ENCODE results near the gene EPHB2. TPM values are rescaled to one million over a fixed set of nuclear protein-coding genes. Genes with fewer than 3 reads are reported as not detected.

Gene EPHB2
- total and polyA plus RNA-seq, 2 experiments from 2014 or later = 1.0 to 5.1 TPM

GRCh38 chr1:22787636-22788035 lies 77.0 kb downstream of the EPHB2 start:
- Histone ChIP-seq H3K4me1 (ENCODE audit: insufficient read depth) (0 out of 2 replicates have a peak, but pooled peaks cover 6% of the 10 kb centered on the region), H2AFZ (no peak overlapping the region), H4K20me1 (ENCODE audit: insufficient read depth) (no peaks in the 10 kb centered on the region), H3F3A (ENCODE audit: insufficient read depth) (no peaks in the 10 kb centered on the region), H3K27ac (no peak overlapping the region), H3K4me3 (no peak overlapping the region), H3K9ac (no peak overlapping the region), H3K9me3 (ENCODE audit: low read depth) (no peaks in the 10 kb centered on the region), H3K36me3 (ENCODE audit: low read depth) (no peaks in the 10 kb centered on the region), H3K9me2 (ENCODE audit: insufficient read depth) (no peaks in the 10 kb centered on the region), H3K79me2 (ENCODE audit: insufficient read depth) (no peaks in the 10 kb centered on the region), H3K4me2 (ENCODE audit: unreplicated experiment) (no peak overlapping the region), H3K27me3 (replicated peaks; ENCODE audit: insufficient read depth) (no peaks in the 10 kb centered on the region)
- DNase-seq = no peak
- TF ChIP-seq EZH2 (IDR thresholded peaks at IDR 0.05; ENCODE audit: insufficient read depth, poor library complexity, severe bottlenecking) (no peak), EZH2phosphoT487 (IDR thresholded peaks at IDR 0.05; ENCODE audit: insufficient read depth, low read depth) (no peak)
- in situ Hi-C loops (cut with MboI) = no loop called here
- WGBS, 2 experiments (ENCODE audit: low coverage in 1 of 2, low lambda C conversion rate in 2 of 2, missing lambda C conversion rate in 2 of 2) = 73 to 86% methylated on average over 2 of the region's 2 CpGs

DNA sequence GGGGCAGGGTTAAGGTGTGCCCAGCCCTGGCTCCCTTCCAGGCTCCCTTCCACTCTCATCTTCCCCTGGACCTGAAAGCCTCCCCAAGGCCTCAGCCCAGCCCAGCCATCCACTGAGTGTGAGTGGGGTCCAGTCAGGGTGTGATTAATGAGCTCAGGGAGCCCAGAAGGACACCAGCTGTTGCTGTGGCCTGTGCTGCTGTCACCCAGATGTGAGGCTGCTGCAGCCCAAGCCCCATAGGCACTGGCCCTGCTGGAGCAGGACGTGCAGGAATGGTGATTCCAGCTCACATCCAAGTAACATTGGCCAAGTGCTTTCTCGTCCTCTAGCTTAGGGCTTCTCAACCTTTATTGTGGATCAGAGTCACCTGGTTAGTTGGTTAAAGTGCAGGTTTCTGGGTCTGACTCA lies 77.6 kb downstream of the EPHB2 start:
- Histone ChIP-seq H3K9ac (no peak overlapping the region), H3K27ac (no peak overlapping the region), H3F3A (ENCODE audit: insufficient read depth) (no peaks in the 10 kb centered on the region), H3K4me3 (no peak overlapping the region), H3K36me3 (ENCODE audit: low read depth) (no peaks in the 10 kb centered on the region), H3K4me2 (ENCODE audit: unreplicated experiment) (no peak overlapping the region), H3K27me3 (replicated peaks; ENCODE audit: insufficient read depth) (no peaks in the 10 kb centered on the region), H3K9me2 (ENCODE audit: insufficient read depth) (no peaks in the 10 kb centered on the region), H3K9me3 (ENCODE audit: low read depth) (no peaks in the 10 kb centered on the region), H4K20me1 (ENCODE audit: insufficient read depth) (no peaks in the 10 kb centered on the region), H2AFZ (no peak overlapping the region), H3K79me2 (ENCODE audit: insufficient read depth) (no peaks in the 10 kb centered on the region), H3K4me1 (ENCODE audit: insufficient read depth) (0 out of 2 replicates have a peak, but pooled peaks cover 6% of the 10 kb centered on the region)
- no peak for DNase-seq
- WGBS, 2 experiments (ENCODE audit: low coverage in 1 of 2, low lambda C conversion rate in 2 of 2, missing lambda C conversion rate in 2 of 2) = 76 to 78% methylated on average over 2 of the region's 2 CpGs
- in situ Hi-C loops (cut with MboI) = no loop called here
- no peak for TF ChIP-seq EZH2 (IDR thresholded peaks at IDR 0.05; ENCODE audit: insufficient read depth, poor library complexity, severe bottlenecking)

DNA sequence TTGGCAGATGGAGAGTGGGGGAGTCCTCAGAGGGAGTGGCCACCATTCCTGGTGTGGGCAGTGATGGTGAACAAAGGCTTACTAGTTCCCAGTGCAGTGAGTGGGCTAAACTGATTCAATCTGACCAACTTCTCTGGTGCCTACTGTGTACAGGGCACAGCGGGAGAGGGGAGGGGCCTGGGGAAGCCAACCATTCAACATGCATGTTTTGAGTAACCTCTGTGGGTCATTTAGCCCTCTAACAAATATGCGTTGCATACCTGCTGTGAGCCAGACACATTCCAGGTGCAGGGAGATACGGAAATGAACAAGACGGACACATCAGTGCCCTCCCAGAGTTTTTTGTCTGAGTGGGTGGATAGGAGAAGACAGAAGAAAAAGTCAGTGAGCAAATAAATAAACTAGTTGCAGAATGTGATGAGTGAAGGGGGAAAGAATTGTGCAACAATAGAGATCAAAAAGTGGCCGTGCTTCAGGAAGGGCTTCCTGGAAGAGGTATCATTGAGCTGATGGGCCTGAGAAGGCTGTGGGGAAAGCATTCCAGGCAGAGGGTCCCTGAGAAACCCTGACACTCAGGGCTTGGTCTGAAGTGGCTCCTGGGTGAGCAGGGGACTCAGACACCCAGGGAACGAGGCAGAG lies 78.8 kb downstream of the EPHB2 start:
- 0 out of 2 replicates have a peak, but pooled peaks cover 6% of the 10 kb centered on the region for H3K4me1 ChIP-seq (ENCODE audit: insufficient read depth)
- no peaks in the 10 kb centered on the region for H3K9me3 ChIP-seq (ENCODE audit: low read depth)
- no peak overlapping the region for H3K4me3 ChIP-seq
- in situ Hi-C loops (cut with MboI) = no loop called here
- 72 to 79% methylated on average over 6 of the region's 6 CpGs for WGBS, 2 experiments (ENCODE audit: low coverage in 1 of 2, low lambda C conversion rate in 2 of 2, missing lambda C conversion rate in 2 of 2)
- no peak overlapping the region for H3K4me2 ChIP-seq (ENCODE audit: unreplicated experiment)
- no peak overlapping the region for H3K9ac ChIP-seq
- no peaks in the 10 kb centered on the region for H3K79me2 ChIP-seq (ENCODE audit: insufficient read depth)
- H4K20me1 ChIP-seq (ENCODE audit: insufficient read depth) = no peaks in the 10 kb centered on the region
- no peaks in the 10 kb centered on the region for H3F3A ChIP-seq (ENCODE audit: insufficient read depth)
- TF ChIP-seq EZH2phosphoT487 (IDR thresholded peaks at IDR 0.05; ENCODE audit: insufficient read depth, low read depth) (no peak), EZH2 (IDR thresholded peaks at IDR 0.05; ENCODE audit: insufficient read depth, poor library complexity, severe bottlenecking) (no peak)
- no peaks in the 10 kb centered on the region for H3K9me2 ChIP-seq (ENCODE audit: insufficient read depth)
- no peak overlapping the region for H3K27ac ChIP-seq
- H3K27me3 ChIP-seq (replicated peaks; ENCODE audit: insufficient read depth) = no peaks in the 10 kb centered on the region
- H2AFZ ChIP-seq = no peak overlapping the region
- peak; percentile 35 for DNase-seq
- no peaks in the 10 kb centered on the region for H3K36me3 ChIP-seq (ENCODE audit: low read depth)

DNA sequence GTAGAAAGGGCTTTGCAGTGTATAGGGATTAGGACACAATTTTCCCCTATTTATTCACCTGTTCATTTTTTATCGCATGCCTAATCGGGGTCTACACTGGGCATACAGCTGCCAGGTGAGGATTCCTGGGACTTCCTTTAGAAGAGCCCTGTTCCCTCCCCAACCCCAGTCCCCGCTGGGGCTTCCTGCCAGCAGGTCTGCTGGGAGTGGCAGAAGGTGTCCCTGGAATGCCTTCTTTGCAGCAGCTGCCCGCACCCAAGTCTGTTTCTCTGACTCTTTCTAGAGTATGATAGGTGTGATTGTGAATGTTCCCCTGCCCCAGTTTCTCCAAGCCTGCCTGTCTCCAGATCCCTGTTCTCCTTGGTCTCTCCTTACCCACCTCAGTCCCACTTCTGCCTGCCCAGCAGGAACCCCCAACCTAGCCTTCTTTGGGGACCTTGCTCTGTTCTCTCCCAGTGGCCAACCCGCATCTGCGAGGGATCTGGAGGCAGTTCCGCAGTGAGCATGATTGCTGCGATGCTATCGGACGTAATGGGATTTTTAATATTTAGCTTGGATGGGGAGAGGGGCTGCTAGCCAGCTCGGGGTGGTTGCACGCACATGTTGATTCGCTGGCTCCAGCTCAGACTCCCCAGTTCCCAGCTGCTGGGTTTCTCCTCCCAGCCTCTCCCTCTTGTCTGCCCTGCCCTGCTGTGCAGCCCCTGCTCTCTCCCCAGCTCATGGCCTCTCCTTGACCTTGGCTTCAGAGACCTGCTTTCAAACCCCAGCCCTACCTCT lies 79.8 kb downstream of the EPHB2 start:
- Histone ChIP-seq H3F3A (ENCODE audit: insufficient read depth) (no peaks in the 10 kb centered on the region), H3K4me2 (ENCODE audit: unreplicated experiment) (no peak overlapping the region), H3K79me2 (ENCODE audit: insufficient read depth) (no peaks in the 10 kb centered on the region), H3K9me3 (ENCODE audit: low read depth) (no peaks in the 10 kb centered on the region), H3K9me2 (ENCODE audit: insufficient read depth) (no peaks in the 10 kb centered on the region), H3K36me3 (ENCODE audit: low read depth) (no peaks in the 10 kb centered on the region), H2AFZ (no peak overlapping the region), H3K4me1 (ENCODE audit: insufficient read depth) (0 out of 2 replicates have a peak, but pooled peaks cover 6% of the 10 kb centered on the region), H3K9ac (no peak overlapping the region), H3K27me3 (replicated peaks; ENCODE audit: insufficient read depth) (no peaks in the 10 kb centered on the region), H3K4me3 (no peak overlapping the region), H3K27ac (no peak overlapping the region), H4K20me1 (ENCODE audit: insufficient read depth) (no peaks in the 10 kb centered on the region)
- in situ Hi-C loops (cut with MboI) = no loop called here
- no peak for DNase-seq
- WGBS, 2 experiments (ENCODE audit: low coverage in 1 of 2, low lambda C conversion rate in 2 of 2, missing lambda C conversion rate in 2 of 2) = 90 to 94% methylated on average over 13 of the region's 13 CpGs
- TF ChIP-seq EZH2 (IDR thresholded peaks at IDR 0.05; ENCODE audit: insufficient read depth, poor library complexity, severe bottlenecking) (no peak), EZH2phosphoT487 (IDR thresholded peaks at IDR 0.05; ENCODE audit: insufficient read depth, low read depth) (no peak)

All from GM23248 (cell line).